Regular cardiac myocyte (primary cell): ENCODE measurements around the gene TPRA1. TPM values are rescaled to one million over a fixed set of nuclear protein-coding genes. Genes with fewer than 3 reads are reported as not detected.

Source experiments
- total RNA-seq: library from RNA; depleted of rRNA; stranded (reverse); fragments of >200 nt; gene quantifications from 2 replicates; pipeline ENCODE4 v1.2.3, GENCODE V29; 2014

The TPRA1 gene
- 35.7 and 60.0 TPM in 2 replicates for total RNA-seq

GRCh38 chr3:127590593-127591465, at the start of gene TPRA1:
Gene TPRA1 (minus strand): TSS chr3:127590733. CDS start chr3:127580146, 10,587 bp downstream.

DNA sequence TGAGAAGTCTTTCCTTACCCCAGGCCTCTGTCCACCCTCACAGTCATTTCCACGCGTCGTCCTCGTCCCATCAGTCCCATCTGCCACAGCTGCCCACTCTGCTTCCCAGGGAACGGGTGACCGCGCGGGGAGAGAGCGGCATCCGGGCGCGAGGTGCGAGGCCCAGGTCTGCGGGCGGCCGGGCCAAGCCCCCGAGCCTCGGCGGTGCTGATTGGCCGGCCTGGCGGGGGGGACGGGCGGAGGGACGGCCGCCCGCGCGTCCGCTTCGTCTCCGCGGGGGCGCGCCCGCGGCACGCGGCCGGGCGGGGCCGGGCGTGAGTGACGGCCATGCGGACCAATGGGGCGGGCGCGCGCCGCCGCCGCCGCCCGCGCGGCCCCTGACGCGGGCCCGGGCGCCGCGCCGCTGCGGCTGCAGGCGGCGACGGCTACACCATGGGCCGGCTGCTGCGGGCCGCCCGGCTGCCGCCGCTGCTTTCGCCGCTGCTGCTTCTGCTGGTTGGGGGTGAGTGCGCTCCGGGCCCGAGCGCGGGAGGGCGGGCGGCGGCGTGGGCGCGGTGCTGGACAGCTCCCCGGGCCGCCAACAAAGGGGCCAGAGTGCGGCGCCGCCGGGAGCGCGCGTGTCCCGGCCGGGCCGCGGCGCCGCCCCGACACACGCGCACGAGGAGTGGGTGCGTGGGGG, 38.4 kb upstream of the TPRA1 start, which contains the start of gene PODXL2:
Gene PODXL2, plus strand, starts transcription at position 398 of the 679 bp plus-strand sequence. Its CDS starts 35 bp downstream, at position 433.

Other genes with a start within 250 kb of the TPRA1 start
- gene MCM2, start 7.7 kb upstream of the TPRA1 start, total RNA-seq, result 25.7 and 112 TPM in 2 replicates
- gene PODXL2, start 38.5 kb upstream of the TPRA1 start, total RNA-seq, result 2.5 and 6.8 TPM in 2 replicates
- 9.2 and 16.6 TPM in 2 replicates for gene ABTB1, start 82.2 kb upstream of the TPRA1 start, total RNA-seq
- gene MGLL, start 231.8 kb upstream of the TPRA1 start, total RNA-seq, result 46.6 and 55.2 TPM in 2 replicates